GM19328 (cell line): Measurements from ENCODE around the gene NUCB1.

Experiments
- ATAC-seq: cut with Tn5 transposase; IDR thresholded peaks from one replicate; pipeline ENCODE4 v1.9.1; 2021; ENCODE audit warnings: mild to moderate bottlenecking, moderate library complexity; ENCODE audit not compliant: unreplicated experiment

The NUCB1 gene

DNA sequence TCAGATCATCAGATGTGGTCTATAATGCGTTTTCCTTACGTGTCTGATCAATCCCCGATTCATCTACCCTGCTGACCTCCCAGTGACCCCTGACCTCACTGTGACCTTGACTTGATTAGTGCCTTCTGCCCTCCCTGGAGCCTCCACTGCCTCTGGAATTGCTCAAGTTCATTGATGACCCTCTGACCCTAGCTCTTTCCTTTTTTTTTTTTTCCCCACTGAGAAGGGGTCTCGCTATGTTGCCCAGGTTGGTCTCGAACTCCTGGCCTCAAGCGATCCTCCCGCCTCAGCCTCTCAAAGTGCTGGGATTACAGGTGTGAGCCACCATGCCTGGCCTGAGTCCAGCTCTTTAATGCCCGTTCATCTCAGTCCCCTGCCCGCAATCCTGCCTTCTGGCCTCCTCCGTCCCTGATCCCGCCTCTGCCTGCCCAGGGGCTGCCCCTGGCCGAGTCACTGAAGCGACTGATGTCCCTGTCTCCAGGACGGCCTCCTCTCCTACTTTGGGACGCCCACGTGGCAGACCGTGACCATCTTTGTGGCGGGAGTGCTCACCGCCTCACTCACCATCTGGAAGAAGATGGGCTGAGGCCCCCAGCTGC lies 61.0 kb downstream of the NUCB1 start:
- ATAC-seq, result no peak

DNA sequence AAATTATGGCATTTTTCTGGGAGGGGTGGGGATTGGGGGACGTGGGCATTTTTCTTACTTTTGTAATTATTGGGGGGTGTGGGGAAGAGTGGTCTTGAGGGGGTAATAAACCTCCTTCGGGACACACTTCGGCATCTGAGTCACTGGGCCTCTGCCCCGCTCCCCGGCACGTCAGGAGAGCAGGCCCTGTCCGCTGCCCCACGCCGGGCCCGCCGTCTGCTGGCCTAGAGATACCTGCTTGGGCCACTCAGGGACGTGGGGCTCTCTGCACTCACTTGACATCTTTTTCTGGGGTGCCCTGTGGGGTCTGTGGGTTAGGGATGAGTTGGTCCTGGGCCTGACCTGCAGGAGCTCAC lies 61.5 kb downstream of the NUCB1 start:
- no peak for ATAC-seq

DNA sequence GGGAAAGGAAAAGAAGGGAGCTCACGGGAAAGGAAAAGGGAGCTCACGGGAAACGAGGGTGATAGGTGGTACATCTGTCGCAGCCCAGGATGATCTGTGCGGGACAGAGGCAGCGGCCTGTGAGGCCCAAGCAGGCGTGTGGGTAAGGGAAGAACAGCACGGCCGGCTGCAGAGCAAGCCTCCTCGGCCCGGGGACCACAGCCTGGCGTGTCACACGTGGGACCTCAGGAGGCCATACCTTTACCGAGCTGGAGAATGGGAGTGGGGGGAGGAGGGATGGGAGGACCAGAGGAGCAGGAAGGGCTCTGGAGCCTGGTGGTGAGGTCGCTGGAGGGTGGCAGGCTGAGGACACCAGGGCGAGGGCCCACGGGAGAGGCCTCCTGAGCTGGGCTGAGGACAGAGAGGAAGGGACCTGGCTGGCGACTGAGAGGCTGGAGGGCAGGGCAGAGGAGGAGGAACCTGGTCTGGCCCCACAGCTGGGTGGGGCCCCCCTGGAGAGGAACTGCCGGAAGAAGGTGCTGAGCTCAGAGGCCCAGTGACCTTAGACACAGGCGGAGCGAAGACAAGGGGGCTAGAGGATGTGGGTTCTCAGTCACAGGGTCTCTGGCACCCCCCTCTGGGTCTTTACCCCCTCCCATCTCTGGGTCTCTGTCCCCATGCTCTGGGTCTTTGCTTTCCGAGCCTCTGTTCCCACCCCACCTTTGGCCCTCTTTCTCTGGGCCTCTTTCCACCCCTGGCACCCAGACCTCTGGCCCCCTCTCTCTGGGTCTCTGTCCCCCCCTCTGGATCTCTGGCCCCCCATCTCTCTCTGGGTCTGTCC lies 62.1 kb downstream of the NUCB1 start:
- ATAC-seq, result peak; percentile 40

DNA sequence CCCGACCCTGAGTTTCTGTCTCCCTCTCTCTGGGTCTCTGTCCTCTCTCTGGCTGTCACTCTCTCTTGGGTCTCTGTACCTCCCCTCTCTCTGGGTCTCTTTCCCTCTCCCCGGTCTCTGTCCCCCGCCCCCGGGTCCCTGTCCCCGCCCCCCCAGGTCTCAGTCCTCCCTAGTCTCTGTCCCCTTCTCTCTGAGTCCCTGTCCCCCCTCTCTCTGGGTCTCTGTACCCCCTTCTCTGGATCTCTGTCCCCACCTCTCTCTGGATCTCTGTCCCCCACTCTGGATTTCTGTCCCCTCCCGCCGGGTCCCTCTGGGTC lies 62.7 kb downstream of the NUCB1 start:
- no peak for ATAC-seq

DNA sequence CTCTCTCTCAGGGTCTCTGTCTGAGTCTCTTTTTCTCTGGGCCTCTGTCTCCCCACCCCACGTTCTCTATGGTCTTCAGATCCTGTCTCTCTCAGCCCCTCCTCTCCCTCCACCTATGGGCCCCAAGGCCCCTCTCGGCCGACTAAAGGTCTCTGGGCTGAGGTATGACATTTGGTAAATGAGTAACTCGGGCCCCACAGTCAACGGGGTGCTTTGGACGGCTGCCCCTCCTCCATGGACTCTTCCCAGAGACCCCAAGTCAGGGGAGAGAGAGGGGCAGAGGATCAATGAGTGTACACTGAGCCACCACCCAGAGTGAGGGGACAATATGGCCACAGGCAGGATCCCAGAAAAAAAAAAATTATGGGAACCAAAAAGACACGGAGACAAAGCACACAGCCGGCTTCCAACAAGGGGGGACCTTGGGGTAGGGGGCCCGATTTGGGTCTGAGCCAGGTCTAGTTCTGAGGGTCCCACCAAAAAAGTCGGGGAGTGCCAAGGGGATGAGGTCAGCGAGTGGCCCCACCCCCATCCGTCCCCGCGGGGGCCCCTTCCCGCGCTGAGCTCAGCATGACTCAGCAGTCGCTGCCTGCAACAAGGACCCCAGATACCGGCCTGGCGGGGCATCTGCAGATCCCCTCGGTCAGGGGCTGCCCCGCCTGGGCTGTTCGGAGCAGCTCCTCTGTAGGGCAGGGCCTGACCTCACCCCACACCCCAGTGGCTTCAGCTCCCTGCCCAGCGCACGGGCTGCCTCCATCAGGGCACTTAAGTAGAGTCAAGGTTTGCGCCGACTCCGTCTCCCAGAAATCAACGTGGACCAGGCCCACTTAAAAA lies 63.5 kb downstream of the NUCB1 start:
- no peak for ATAC-seq

DNA sequence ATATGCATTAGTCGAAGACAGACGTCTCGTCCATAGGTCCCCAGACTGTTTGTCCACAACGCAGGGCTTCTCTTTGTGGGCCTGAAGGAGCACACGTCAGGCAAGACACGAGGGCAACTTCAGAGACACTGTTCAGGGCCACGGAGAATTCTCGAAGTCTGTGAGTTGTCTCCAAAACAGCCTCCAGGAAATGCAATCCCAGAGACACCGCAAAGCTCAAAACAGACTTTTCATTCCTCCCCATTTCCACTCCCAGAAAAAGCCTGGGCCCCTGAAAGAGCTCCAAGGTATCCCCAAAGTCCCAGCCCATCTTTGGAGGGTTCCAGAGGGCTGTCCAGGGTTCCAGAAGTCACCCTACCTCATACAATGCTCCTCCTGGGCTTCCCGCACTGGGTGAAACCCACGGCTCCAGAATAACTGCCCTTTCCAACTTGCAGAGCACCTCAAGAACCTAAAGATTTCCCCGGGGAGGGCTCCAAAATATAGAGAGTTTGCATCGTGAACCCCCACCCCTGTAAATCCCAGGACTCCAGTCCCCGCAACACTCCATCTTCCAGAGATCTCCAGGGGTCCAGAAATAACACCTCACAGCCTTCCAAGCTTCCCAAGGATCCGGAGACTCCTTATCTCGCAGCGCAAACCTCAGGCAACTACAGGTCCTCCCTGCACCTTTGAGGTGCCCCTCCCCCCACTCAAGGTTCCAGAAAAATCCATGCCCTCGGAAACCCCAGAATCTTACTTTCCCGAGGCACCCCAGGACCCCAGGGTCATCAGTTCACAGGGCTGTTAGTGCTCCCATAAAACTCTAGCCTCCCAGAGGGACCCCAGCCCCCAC lies 64.3 kb downstream of the NUCB1 start:
- ATAC-seq, result no peak

DNA sequence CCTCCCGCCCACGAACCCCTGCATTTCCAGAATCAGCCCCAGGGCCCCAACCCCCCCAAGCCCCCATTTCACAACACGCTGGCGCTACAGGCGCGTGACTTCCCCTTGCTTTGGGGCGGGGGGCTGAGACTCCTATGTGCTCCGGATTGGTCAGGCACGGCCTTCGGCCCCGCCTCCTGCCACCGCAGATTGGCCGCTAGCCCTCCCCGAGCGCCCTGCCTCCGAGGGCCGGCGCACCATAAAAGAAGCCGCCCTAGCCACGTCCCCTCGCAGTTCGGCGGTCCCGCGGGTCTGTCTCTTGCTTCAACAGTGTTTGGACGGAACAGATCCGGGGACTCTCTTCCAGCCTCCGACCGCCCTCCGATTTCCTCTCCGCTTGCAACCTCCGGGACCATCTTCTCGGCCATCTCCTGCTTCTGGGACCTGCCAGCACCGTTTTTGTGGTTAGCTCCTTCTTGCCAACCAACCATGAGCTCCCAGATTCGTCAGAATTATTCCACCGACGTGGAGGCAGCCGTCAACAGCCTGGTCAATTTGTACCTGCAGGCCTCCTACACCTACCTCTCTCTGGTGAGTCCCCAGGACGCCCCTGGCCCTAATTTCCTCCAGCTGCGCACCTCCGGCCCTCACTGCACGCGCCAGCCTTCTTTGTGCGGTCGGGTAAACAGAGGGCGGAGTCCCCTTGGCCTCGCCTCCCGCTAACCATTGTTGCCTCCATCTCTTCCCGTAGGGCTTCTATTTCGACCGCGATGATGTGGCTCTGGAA lies 65.1 kb downstream of the NUCB1 start, which contains the start of gene FTL:
TSS of gene FTL (plus strand) at position 270 of the 766 bp plus-strand sequence. CDS start at position 469, 199 bp downstream.
- ATAC-seq, result no peak

DNA sequence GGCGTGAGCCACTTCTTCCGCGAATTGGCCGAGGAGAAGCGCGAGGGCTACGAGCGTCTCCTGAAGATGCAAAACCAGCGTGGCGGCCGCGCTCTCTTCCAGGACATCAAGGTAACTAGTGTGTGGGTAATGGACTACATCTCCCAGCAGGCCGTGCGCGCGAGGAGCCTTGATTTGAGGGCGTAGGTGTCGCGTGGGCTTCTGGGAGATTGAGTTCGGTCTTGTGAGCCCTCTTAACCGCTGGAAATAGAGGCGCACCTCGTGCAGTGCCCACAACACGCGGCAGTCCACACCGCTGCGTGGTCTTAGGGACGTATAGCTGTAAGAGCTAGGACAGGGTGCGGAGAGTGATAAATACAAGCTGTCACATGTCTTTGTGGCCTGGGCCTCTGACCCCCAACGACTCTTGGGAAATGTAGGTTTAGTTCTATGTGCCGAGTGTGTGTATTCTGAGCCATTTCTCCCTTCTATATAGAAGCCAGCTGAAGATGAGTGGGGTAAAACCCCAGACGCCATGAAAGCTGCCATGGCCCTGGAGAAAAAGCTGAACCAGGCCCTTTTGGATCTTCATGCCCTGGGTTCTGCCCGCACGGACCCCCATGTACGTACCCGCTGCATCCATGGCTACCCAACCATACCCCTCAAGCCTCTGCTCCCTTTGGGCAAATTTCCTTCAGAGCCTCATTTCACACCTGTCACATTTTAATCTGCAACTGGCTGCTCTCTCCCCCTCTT lies 65.9 kb downstream of the NUCB1 start:
- ATAC-seq, result no peak

DNA sequence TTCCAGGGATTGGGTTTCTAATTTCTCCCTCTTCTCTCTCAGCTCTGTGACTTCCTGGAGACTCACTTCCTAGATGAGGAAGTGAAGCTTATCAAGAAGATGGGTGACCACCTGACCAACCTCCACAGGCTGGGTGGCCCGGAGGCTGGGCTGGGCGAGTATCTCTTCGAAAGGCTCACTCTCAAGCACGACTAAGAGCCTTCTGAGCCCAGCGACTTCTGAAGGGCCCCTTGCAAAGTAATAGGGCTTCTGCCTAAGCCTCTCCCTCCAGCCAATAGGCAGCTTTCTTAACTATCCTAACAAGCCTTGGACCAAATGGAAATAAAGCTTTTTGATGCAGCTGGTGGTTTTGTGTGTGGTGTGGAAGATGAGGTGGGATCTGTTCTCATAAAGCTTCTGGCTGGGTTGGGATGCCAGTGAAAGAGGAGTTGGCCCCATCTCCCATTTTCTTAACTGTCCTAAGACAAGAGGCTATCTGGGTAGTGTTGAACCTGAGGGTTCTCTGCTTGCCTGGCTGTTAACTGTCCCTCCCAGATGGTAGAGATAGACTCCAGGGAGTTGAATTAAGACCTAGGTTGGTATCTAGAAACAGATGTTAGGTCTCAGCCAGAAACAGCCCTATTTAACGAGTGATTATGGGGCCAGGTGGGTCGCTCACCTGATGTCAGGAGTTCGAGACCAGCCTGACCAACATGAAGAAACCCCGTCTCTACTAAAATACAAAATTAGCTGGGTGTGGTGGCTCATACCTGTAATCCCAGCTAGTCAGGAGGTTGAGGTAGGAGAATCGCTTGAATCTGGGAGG lies 66.6 kb downstream of the NUCB1 start:
- ATAC-seq, result no peak

DNA sequence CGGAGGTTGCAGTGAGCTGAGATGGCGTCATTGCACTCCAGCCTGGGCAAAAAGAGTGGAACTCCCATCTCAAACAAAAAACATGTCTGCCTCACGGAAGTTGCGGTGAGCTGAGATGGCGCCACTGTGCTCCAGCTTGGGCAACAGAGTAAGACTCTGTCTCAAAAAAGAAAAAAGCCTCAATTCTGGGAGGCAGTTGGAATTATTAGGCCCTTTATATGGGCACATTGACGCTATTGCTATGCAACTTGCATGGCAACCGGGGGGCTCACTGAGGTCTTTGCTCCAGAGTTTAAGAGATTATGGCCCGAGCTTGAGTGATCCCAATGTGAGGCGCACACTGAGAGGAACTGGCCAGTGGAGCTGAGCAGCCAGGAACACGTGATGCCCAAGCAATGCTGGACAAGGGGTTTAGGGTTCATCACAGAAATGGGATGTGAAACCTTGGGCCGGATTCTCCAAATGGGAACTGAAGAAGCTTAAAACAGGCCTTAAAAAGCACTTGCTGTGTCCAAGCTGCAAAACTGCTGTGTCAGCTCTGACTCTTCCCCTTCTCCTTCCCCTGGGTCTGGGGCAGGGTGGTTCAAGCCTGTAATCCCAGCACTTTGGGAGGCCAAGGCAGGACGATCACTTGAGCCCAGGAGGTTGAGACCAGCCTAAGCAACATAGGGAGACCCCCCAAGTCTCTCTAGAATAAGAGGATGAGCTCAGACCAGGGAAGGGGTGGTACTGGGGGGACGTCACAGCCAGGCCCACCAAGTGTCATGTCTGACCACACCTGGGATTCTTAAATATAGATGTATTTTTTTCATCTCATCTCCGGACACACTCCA lies 67.5 kb downstream of the NUCB1 start:
- no peak for ATAC-seq

DNA sequence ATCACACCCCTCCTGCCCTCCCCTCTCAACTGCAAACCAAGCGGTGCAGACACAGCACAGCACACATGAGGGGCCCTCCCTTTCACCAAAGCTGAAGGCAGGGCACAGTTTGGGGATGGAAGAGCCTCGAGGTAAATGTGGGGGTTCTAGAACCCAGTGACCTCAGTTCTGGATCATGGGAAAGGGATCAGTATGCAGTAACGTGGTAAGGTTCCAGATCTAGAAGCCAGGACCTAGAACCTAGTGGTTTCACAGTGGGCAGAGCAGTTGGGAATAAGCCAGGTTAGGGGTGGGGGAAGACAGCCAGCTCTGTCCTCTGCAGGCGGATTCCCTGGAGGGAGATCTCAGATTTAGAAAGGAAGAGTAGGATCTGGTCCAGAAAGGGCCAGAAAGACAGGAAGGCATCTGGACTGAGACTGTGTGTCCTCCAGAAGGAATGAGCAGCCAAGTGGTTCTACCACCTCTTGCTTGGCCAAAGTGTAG lies 68.1 kb downstream of the NUCB1 start:
- ATAC-seq, result no peak

DNA sequence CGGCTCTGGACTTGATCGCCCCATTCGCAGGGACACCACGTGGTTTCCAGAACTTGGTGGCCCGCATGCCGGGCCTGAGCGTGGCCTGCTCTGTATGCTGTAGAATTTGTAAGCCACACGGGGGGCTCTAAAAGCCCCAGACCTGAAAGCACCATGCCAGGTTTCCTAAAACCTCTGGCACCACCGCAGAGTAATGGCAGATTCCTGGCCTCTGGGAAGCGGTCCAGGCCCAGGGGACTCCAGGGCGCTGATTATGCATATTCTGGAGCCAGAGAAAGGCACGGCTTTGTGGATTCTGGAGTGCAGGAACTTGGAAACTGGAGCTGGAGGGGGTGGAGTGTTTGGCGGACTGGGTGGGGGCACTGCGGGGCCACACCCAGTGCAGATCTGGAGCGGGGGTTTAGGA lies 68.7 kb downstream of the NUCB1 start:
- no peak for ATAC-seq

DNA sequence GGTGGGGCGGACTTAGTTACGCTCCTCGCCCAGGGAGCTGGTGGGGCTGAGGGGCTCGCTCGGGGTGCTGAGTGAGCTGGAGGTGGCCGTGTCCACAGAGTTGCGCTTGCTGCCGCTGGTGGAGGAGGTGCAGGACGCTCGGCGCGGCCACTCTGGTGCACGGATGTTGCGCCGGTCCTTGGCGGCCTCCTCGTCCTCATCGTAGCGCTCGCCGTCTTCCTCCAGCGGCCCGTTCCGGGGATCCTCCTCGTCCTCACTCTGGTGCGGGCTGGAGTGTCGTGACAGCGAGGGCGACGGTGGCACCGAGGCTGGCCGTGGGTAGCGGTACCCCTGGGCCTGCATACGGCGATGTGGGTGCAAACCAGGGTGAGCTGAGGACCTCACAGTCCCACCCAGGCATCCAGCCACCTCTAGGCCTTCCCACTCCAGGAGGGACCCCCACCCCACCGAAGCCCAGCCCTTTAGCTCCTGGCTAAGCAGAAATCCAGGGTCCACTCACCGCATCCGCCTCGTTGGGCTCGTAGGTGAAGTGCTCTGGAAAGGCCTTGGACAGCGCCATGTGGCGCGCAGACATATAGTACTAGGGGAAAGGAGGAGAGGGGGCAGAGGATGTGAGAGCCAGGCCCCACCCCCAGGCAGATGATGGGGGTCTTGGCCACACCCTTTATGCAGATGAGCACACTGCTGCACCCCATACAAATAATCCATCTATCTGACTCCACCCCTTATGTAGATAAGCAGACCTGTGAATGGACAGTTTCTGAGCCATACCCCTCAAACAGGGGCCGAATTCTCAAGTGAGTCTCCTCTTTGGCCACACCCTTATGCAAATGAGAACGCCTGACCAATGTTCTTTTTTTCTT lies 69.4 kb downstream of the NUCB1 start:
- no peak for ATAC-seq

DNA sequence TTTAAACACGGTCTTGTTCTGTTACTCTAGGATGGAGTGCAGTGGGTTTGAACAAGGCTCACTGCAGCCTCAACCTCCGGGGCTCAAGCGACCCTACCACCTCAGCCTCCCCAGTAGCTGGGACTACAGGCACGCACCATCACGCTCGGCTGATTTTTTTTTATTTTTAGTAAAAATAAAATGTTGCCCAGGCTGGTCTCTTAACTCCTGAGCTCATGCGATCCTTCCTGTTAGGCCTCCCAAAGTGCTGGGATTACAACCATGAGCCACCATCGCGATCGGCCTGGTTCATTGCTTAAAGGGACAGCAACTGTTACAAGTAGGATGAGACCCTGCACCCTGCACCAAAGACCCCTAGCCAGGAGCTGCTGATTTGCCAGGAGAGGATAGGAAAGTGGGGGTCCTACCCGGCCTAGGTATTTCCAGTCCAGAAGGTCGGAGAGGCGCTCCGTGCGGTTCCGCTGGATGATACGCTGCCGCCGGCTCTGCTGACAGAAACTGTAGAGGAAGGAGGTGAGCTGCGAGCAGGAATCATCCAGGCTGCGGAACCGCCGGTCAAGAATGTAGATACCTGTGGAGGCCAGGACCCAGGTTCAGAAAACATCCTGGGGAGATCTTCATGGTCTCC lies 70.1 kb downstream of the NUCB1 start:
- ATAC-seq, result no peak

DNA sequence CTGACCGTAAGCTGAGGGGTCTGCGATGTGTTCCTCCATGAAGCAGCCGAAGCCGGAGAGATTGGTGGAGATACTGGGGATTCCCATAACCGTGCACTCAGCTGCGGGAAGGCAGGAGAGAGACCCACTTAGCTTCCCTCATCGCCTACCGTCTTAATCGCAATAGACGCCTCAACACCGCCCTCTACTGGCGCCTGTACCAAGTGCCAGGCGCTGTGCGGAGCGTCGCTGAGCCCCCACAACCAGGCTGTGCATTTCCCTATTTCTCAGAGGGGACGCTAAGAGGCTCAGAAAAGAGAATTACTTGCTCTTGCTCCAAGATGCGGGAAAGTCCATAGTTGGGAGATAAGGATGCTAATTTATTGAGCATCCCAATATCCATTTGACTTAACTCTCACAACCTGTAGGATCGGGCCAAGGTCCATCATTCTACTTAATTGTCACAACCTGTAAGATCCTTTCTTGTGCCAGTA lies 70.8 kb downstream of the NUCB1 start:
- ATAC-seq, result no peak
